Activated naive CD4-positive, alpha-beta T cell treated with Interleukin-2 at 50 U/mL for 16 hours (primary cell): Measurements from ENCODE around the gene STARD13.

Experiments
- DNase-seq: peaks from one replicate; pipeline ENCODE4 v3.0.0-alpha.2; 2020

STARD13 gene

GRCh38 chr13:33308863-33309262, 23.3 kb upstream of the STARD13 start:
- DNase-seq = no peak

GRCh38 chr13:33307843-33308242, 22.3 kb upstream of the STARD13 start:
- DNase-seq = no peak

- no peak for DNase-seq
Measured at GRCh38 chr13:33303855-33304597, 18.5 kb upstream of the STARD13 start.

GRCh38 chr13:33299626-33300025, 14.1 kb upstream of the STARD13 start:
- DNase-seq = no peak

- no peak for DNase-seq
Measured at GRCh38 chr13:33296793-33297425, 11.4 kb upstream of the STARD13 start.

GRCh38 chr13:33292712-33293111, 7.2 kb upstream of the STARD13 start:
- DNase-seq = no peak

- no peak for DNase-seq
Measured at GRCh38 chr13:33290421-33290965, 4.9 kb upstream of the STARD13 start.

GRCh38 chr13:33289966-33290365, 4.4 kb upstream of the STARD13 start:
- DNase-seq = no peak

GRCh38 chr13:33287142-33287882, 1.8 kb upstream of the STARD13 start:
- no peak for DNase-seq

GRCh38 chr13:33286128-33286527, 573 bp upstream of the STARD13 start:
- DNase-seq = no peak

- DNase-seq = no peak
Measured at GRCh38 chr13:33284916-33285315, 639 bp downstream of the STARD13 start.

- DNase-seq = no peak
Measured at GRCh38 chr13:33284031-33284430, 1.5 kb downstream of the STARD13 start.

GRCh38 chr13:33283195-33283911, 2.2 kb downstream of the STARD13 start:
- DNase-seq = no peak

GRCh38 chr13:33281951-33282595, 3.5 kb downstream of the STARD13 start:
- no peak for DNase-seq

GRCh38 chr13:33280923-33281322, 4.6 kb downstream of the STARD13 start:
- no peak for DNase-seq

- DNase-seq = no peak
Measured at GRCh38 chr13:33280279-33280905, 5.2 kb downstream of the STARD13 start.

GRCh38 chr13:33279414-33280278, 5.9 kb downstream of the STARD13 start:
- no peak for DNase-seq

GRCh38 chr13:33278913-33279312, 6.6 kb downstream of the STARD13 start:
- DNase-seq = no peak

GRCh38 chr13:33277946-33278345, 7.6 kb downstream of the STARD13 start:
- DNase-seq = no peak

GRCh38 chr13:33277037-33277740, 8.4 kb downstream of the STARD13 start:
- DNase-seq = no peak
